CD4-positive, alpha-beta memory T cell (primary cell): ENCODE data around the gene AGER. TPM values are rescaled to one million over a fixed set of nuclear protein-coding genes. Genes with fewer than 3 reads are reported as not detected.

Source experiments
- CTCF ChIA-PET: fragments of 350-600 bp; sonication (Branson Sonifier 250); formaldehyde crosslinking; loops from one replicate; lab custom pipeline; 2021; ENCODE audit warnings: inconsistent platforms; ENCODE audit not compliant: partially characterized antibody; lab: Charles Lee
- POLR2A ChIA-PET: fragments of 350-600 bp; sonication (Branson Sonifier 250); formaldehyde crosslinking; loops from one replicate; lab custom pipeline; 2021; ENCODE audit not compliant: partially characterized antibody; lab: Charles Lee
- DNase-seq, 5 donors: peaks; one replicate each; pipeline versions ENCODE4 v3.0.0 to v3.0.0-alpha.2; 2020 to 2022; ENCODE audit warnings: mixed read lengths in 1 of 5
- H3K27ac ChIP-seq: one replicate; pipeline ENCODE4 v1.7.0; 2013; ENCODE audit warnings: low read depth, low read length
- H3K27me3 ChIP-seq: 2 replicates; pipeline ENCODE4 v1.7.0; 2013; ENCODE audit warnings: mild to moderate bottlenecking, low read length, moderate library complexity; ENCODE audit not compliant: insufficient read depth
- H3K36me3 ChIP-seq: 2 replicates; pipeline ENCODE4 v1.7.0; 2013; ENCODE audit warnings: mild to moderate bottlenecking, low read length, moderate library complexity; ENCODE audit not compliant: insufficient read depth
- H3K4me1 ChIP-seq: 2 replicates; pipeline ENCODE4 v1.7.0; 2013; ENCODE audit warnings: mild to moderate bottlenecking, low read length, moderate library complexity; ENCODE audit not compliant: insufficient read depth
- H3K4me3 ChIP-seq, 2 donors: one replicate each; pipeline ENCODE4 v1.7.0; 2013; ENCODE audit warnings: low read length in 2 of 2, mild to moderate bottlenecking in 1 of 2
- H3K9me3 ChIP-seq, 2 donors: one replicate each; pipeline ENCODE4 v1.7.0; 2013; ENCODE audit warnings: low read length in 2 of 2, control low read depth in 1 of 2; ENCODE audit not compliant: control insufficient read depth in 1 of 2
- H3K27ac Mint-ChIP-seq, 7 donors: one replicate each; pipeline ENCODE4 v1.8.0; 2020 to 2021; ENCODE audit warnings: mixed read lengths in 7 of 7, mild to moderate bottlenecking in 6 of 7, inconsistent platforms in 3 of 7, moderate library complexity in 3 of 7
- H3K27me3 Mint-ChIP-seq, 2 donors: one replicate each; pipeline ENCODE4 v1.8.0; 2020 to 2021; ENCODE audit warnings: mixed read lengths in 2 of 2
- H3K36me3 Mint-ChIP-seq, 2 donors: one replicate each; pipeline ENCODE4 v1.8.0; 2020 to 2021; ENCODE audit warnings: mixed read lengths in 2 of 2, inconsistent platforms in 1 of 2, mild to moderate bottlenecking in 1 of 2
- H3K4me1 Mint-ChIP-seq, 4 donors: one replicate each; pipeline ENCODE4 v1.8.0; 2020 to 2021; ENCODE audit warnings: mixed read lengths in 4 of 4, mild to moderate bottlenecking in 1 of 4
- H3K4me3 Mint-ChIP-seq, 8 donors: one replicate each; pipeline ENCODE4 v1.8.0; 2020 to 2021; ENCODE audit warnings: mixed read lengths in 8 of 8, mild to moderate bottlenecking in 7 of 8, moderate library complexity in 6 of 8, inconsistent platforms in 3 of 8
- H3K9me3 Mint-ChIP-seq, 8 donors: one replicate each; pipeline ENCODE4 v1.8.0; 2020 to 2021; ENCODE audit warnings: mixed read lengths in 8 of 8, mild to moderate bottlenecking in 5 of 8, inconsistent platforms in 3 of 8, moderate library complexity in 1 of 8
- intact Hi-C: fragments of 100-400 bp; cut with micrococcal nuclease; formaldehyde crosslinking; loops from one replicate; pipeline ENCODE4 v1.15.1; 2023
- polyA plus RNA-seq, 2 donors: library from polyadenylated mRNA; unstranded; fragments of 300-500 nt; fragmentation: Illumina TruSeq; gene quantifications; one replicate each; pipeline ENCODE4 v1.2.3, GENCODE V29; 2021
- total RNA-seq, 2 experiments: library from RNA; stranded (reverse); gene quantifications; one replicate each; pipeline ENCODE4 v1.2.3, GENCODE V29; 2021

AGER gene
- total and polyA plus RNA-seq, 4 experiments from 2014 or later, result 0.62 to 77.3 (median 74.8) TPM; not detected in 1

- ChIA-PET CTCF (no interaction called here), POLR2A (interaction anchor here (1.2 kb wide), 1 partner anchor 9 kb away, joined by 4 read pairs; no protein-coding TSS in a partner anchor)
- Histone ChIP-seq H3K27me3 (no peaks in the 10 kb centered on the region), H3K27ac (no peak overlapping the region), H3K36me3 (peaks cover 14% of the 10 kb centered on the region), H3K9me3 (no peaks in the 10 kb centered on the region), H3K4me3 (no peak overlapping the region), H3K4me1 (peaks cover 4% of the 10 kb centered on the region)
- DNase-seq, result no peak
- Mint-ChIP-seq H3K27me3 (no peaks in the 10 kb centered on the region), H3K9me3 (no peaks in the 10 kb centered on the region), H3K4me3 (no peak overlapping the region), H3K4me1 (peaks cover 4 to 9% (median 7%) of the 10 kb centered on the region in 4 donors), H3K36me3 (peaks cover 25 to 40% of the 10 kb centered on the region in 2 donors), H3K27ac (peak overlapping the region in 2 of 7 donors; percentile 57 to 72)
- intact Hi-C loops, result no loop called here
Measured at GRCh38 chr6:32167761-32168262, 16.2 kb downstream of the AGER start.

GRCh38 chr6:32167154-32167760 lies 16.8 kb downstream of the AGER start:
- no peaks in the 10 kb centered on the region for H3K27me3 ChIP-seq
- intact Hi-C loops, result no loop called here
- CTCF ChIA-PET, result no interaction called here
- H3K36me3 ChIP-seq, result peaks cover 14% of the 10 kb centered on the region
- Mint-ChIP-seq H3K4me1 (peaks cover 0 to 6% (median 4%) of the 10 kb centered on the region in 4 donors), H3K9me3 (no peaks in the 10 kb centered on the region), H3K36me3 (peaks cover 29 to 41% of the 10 kb centered on the region in 2 donors), H3K27me3 (no peaks in the 10 kb centered on the region), H3K27ac (peak overlapping the region in 1 of 7 donors; percentile 72), H3K4me3 (no peak overlapping the region)
- H3K9me3 ChIP-seq, result no peaks in the 10 kb centered on the region
- no peak overlapping the region for H3K27ac ChIP-seq
- no peaks in the 10 kb centered on the region for H3K4me1 ChIP-seq
- no peak for DNase-seq
- H3K4me3 ChIP-seq, result no peak overlapping the region
- POLR2A ChIA-PET, result interaction anchor here (1.2 kb wide), 1 partner anchor 10 kb away, joined by 4 read pairs; no protein-coding TSS in a partner anchor

GRCh38 chr6:32166411-32167061 lies 17.5 kb downstream of the AGER start:
- H3K27ac Mint-ChIP-seq, result no peak overlapping the region
- H3K4me1 Mint-ChIP-seq, result peaks cover 0 to 6% (median 4%) of the 10 kb centered on the region in 4 donors
- H3K9me3 ChIP-seq, result no peaks in the 10 kb centered on the region
- intact Hi-C loops, result no loop called here
- H3K4me3 Mint-ChIP-seq, result no peak overlapping the region
- no peaks in the 10 kb centered on the region for H3K4me1 ChIP-seq
- DNase-seq, result no peak
- ChIA-PET CTCF (no interaction called here), POLR2A (no interaction called here)
- no peaks in the 10 kb centered on the region for H3K27me3 Mint-ChIP-seq
- no peaks in the 10 kb centered on the region for H3K9me3 Mint-ChIP-seq
- no peaks in the 10 kb centered on the region for H3K27me3 ChIP-seq
- H3K36me3 ChIP-seq, result peaks cover 14% of the 10 kb centered on the region
- peaks cover 29 to 41% of the 10 kb centered on the region in 2 donors for H3K36me3 Mint-ChIP-seq
- no peak overlapping the region for H3K27ac ChIP-seq
- no peak overlapping the region for H3K4me3 ChIP-seq

GRCh38 chr6:32164295-32164694 lies 19.8 kb downstream of the AGER start, which contains the start of gene EGFL8:
Gene EGFL8 (plus strand): TSS chr6:32164595. CDS start chr6:32166166, 1,571 bp downstream.
- H3K27me3 Mint-ChIP-seq, result no peaks in the 10 kb centered on the region
- POLR2A ChIA-PET, result interaction anchor here (0.6 to 3.0 kb wide), 4 partner anchors 10 to 70 kb away, joined by 4 to 8 read pairs (median 4); partner anchors contain the start of gene AGPAT1
- no peak within 1 kb of the TSS for H3K27ac ChIP-seq
- peaks cover 0 to 1% (median 0%) of the 10 kb centered on the region in 4 donors for H3K4me1 Mint-ChIP-seq
- intact Hi-C loops, result no loop called here
- DNase-seq, result no peak
- H3K4me3 Mint-ChIP-seq, result no peak within 1 kb of the TSS
- no peak within 1 kb of the TSS for H3K4me3 ChIP-seq
- no peaks in the 10 kb centered on the region for H3K27me3 ChIP-seq
- CTCF ChIA-PET, result interaction anchor here (1.7 kb wide), 1 partner anchor 10 kb away, joined by 6 read pairs; no protein-coding TSS in a partner anchor
- H3K4me1 ChIP-seq, result no peaks in the 10 kb centered on the region
- peaks cover 9% of the 10 kb centered on the region for H3K36me3 ChIP-seq
- H3K9me3 Mint-ChIP-seq, result no peaks in the 10 kb centered on the region
- H3K9me3 ChIP-seq, result no peaks in the 10 kb centered on the region
- H3K36me3 Mint-ChIP-seq, result peaks cover 20 to 23% of the 10 kb centered on the region in 2 donors
- no peak within 1 kb of the TSS for H3K27ac Mint-ChIP-seq

GRCh38 chr6:32163559-32164258 lies 20.3 kb downstream of the AGER start:
- intact Hi-C loops, result no loop called here
- H3K27me3 Mint-ChIP-seq, result no peaks in the 10 kb centered on the region
- no peak overlapping the region for H3K4me3 ChIP-seq
- DNase-seq, result no peak
- no peaks in the 10 kb centered on the region for H3K27me3 ChIP-seq
- peaks cover 5% of the 10 kb centered on the region for H3K36me3 ChIP-seq
- no peaks in the 10 kb centered on the region for H3K9me3 ChIP-seq
- H3K36me3 Mint-ChIP-seq, result peaks cover 17 to 19% of the 10 kb centered on the region in 2 donors
- no peaks in the 10 kb centered on the region for H3K4me1 ChIP-seq
- CTCF ChIA-PET, result interaction anchor here (1.7 kb wide), 1 partner anchor 9 kb away, joined by 6 read pairs; no protein-coding TSS in a partner anchor
- H3K4me3 Mint-ChIP-seq, result no peak overlapping the region
- no peak overlapping the region for H3K27ac Mint-ChIP-seq
- peaks cover 0 to 1% (median 0%) of the 10 kb centered on the region in 4 donors for H3K4me1 Mint-ChIP-seq
- H3K9me3 Mint-ChIP-seq, result no peaks in the 10 kb centered on the region
- no peak overlapping the region for H3K27ac ChIP-seq
- POLR2A ChIA-PET, result interaction anchor here (1.2 to 3.0 kb wide), 3 partner anchors 9 to 32 kb away, joined by 4 to 8 read pairs (median 5); partner anchors contain the start of gene AGPAT1

- Mint-ChIP-seq H3K9me3 (no peaks in the 10 kb centered on the region), H3K4me3 (no peak overlapping the region), H3K4me1 (peaks cover 15 to 27% (median 20%) of the 10 kb centered on the region in 4 donors), H3K36me3 (peaks cover 13 to 21% of the 10 kb centered on the region in 2 donors), H3K27me3 (peaks cover 0 to 3% of the 10 kb centered on the region in 2 donors), H3K27ac (no peak overlapping the region)
- no peak for DNase-seq
- CTCF ChIA-PET, result interaction anchor here (1.1 kb wide), 1 partner anchor 15 kb away, joined by 5 read pairs; no protein-coding TSS in a partner anchor
- Histone ChIP-seq H3K4me1 (peaks cover 14% of the 10 kb centered on the region), H3K27me3 (no peaks in the 10 kb centered on the region), H3K9me3 (no peaks in the 10 kb centered on the region), H3K36me3 (no peaks in the 10 kb centered on the region), H3K27ac (no peak overlapping the region), H3K4me3 (no peak overlapping the region)
- POLR2A ChIA-PET, result no interaction called here
- intact Hi-C loops, result loop anchor here (10.0 kb wide), 1 partner anchor 113 kb away; no protein-coding TSS in a partner anchor
Measured at GRCh38 chr6:32158052-32158451, 26.0 kb downstream of the AGER start.
